ENCODE results near the gene F11R. TPM values are rescaled to one million over a fixed set of nuclear protein-coding genes. Genes with fewer than 3 reads are reported as not detected.

Gene F11R
- total RNA-seq, 6 experiments from 2014 or later: 48.3 to 119 (median 65.3) TPM

GRCh38 chr1:161012420-161012819 lies 8.5 kb downstream of the F11R start:
- ATAC-seq: no peak
- DNase-seq: no peak
- intact Hi-C loops (cut with DNase I): no loop called here
- TF ChIP-seq POLR2A (IDR thresholded peaks at IDR 0.05): no peak
- Histone ChIP-seq H3K27ac (peak overlapping the region; percentile 96 to 100 (median 98)), H3K4me1 (peaks cover 0 to 64% (median 25%) of the 10 kb centered on the region in 4 donors), H3K9me3 (no peaks in the 10 kb centered on the region), H3K4me3 (no peak overlapping the region), H3K27me3 (no peaks in the 10 kb centered on the region), H3K36me3 (no peaks in the 10 kb centered on the region)
- WGBS (ENCODE audit: insufficient coverage, low coverage, low lambda C conversion rate, missing lambda C conversion rate): 52% methylated on average over 3 of the region's 3 CpGs

DNA sequence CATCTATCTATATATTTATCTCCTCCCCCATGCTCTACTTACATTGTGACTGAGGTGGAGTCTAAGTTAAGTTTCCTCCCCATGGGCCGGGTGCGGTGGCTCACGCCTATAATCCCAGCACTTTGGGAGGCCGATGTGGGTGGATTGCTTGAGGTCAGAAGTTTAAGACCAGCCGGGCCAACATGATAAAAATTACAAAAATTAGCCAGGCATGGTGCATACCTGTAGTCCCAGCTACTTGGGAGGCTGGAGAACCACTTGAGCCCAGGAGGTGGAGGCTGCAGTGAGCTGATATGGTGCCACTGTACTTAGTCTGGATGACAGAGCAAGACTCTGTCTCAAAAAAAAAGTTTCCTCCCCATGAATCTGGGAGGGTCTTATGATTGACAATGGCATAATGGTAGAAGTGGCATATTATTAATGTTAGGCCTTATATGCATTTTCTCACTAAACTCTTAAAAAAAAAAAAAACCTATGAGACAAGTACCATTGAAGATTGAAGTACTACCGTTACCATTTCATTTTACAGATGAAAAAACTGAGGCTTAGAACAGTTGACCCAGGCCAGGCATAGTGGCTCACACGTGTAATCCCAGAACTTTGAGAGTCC lies 11.2 kb downstream of the F11R start:
- Histone ChIP-seq H3K4me1 (peaks cover 0 to 40% (median 18%) of the 10 kb centered on the region in 4 donors), H3K36me3 (no peaks in the 10 kb centered on the region), H3K9me3 (no peaks in the 10 kb centered on the region), H3K27ac (peak overlapping the region in 1 of 3 donors; percentile 2), H3K4me3 (no peak overlapping the region), H3K27me3 (no peaks in the 10 kb centered on the region)
- WGBS (ENCODE audit: insufficient coverage, low coverage, low lambda C conversion rate, missing lambda C conversion rate): 88% methylated on average over 7 of the region's 7 CpGs
- ATAC-seq (no peak), DNase-seq (no peak)
- TF ChIP-seq, protein P1, sequence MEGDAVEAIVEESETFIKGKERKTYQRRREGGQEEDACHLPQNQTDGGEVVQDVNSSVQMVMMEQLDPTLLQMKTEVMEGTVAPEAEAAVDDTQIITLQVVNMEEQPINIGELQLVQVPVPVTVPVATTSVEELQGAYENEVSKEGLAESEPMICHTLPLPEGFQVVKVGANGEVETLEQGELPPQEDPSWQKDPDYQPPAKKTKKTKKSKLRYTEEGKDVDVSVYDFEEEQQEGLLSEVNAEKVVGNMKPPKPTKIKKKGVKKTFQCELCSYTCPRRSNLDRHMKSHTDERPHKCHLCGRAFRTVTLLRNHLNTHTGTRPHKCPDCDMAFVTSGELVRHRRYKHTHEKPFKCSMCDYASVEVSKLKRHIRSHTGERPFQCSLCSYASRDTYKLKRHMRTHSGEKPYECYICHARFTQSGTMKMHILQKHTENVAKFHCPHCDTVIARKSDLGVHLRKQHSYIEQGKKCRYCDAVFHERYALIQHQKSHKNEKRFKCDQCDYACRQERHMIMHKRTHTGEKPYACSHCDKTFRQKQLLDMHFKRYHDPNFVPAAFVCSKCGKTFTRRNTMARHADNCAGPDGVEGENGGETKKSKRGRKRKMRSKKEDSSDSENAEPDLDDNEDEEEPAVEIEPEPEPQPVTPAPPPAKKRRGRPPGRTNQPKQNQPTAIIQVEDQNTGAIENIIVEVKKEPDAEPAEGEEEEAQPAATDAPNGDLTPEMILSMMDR (IDR thresholded peaks at IDR 0.05): no peak
- no peak for TF ChIP-seq POLR2A (IDR thresholded peaks at IDR 0.05)
- intact Hi-C loops (cut with DNase I): no loop called here

DNA sequence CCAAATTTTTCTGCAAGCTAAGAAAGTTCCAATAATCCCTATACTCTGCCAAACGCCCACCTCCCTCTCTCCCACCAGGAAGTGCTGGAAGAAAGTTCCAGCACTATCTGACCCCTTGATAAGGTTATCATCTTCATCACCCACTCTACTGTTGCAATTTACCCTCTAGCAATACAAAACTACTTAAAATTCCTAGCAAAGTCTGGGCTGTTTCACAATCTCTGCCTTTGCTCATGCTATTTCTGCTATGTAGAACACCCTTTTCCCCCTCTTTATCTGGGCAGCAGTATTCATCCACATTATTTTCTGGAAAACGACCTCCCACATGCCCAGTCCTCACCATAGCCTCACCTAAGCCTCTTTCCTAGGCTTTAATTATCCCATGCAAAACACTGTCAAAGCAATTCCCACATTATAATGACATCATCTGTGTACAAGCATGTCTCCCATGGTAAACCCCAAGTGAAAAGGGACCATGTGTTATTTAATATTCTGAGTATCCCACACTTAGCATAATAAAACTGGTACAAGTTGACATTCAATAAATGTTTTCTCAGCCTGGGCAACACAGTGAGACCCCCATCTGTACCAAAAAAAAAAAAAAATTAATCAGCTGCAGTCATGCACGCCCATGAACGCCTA lies 12.0 kb downstream of the F11R start:
- WGBS (ENCODE audit: insufficient coverage, low coverage, low lambda C conversion rate, missing lambda C conversion rate): 53% methylated on average over 4 of the region's 4 CpGs

GRCh38 chr1:161007369-161007768 lies 13.6 kb downstream of the F11R start:
- no peak overlapping the region for H3K4me3 ChIP-seq
- no peaks in the 10 kb centered on the region for H3K36me3 ChIP-seq

More for the DNA sequence above, 12.0 kb downstream of the F11R start:
- Histone ChIP-seq H3K4me3 (no peak overlapping the region), H3K4me1 (peaks cover 0 to 33% (median 15%) of the 10 kb centered on the region in 4 donors), H3K36me3 (no peaks in the 10 kb centered on the region), H3K27me3 (no peaks in the 10 kb centered on the region), H3K9me3 (no peaks in the 10 kb centered on the region), H3K27ac (peak overlapping the region in 2 of 3 donors; percentile 2 to 10)
- TF ChIP-seq POLR2A (IDR thresholded peaks at IDR 0.05): no peak
- TF ChIP-seq, protein P1 (IDR thresholded peaks at IDR 0.05): no peak
- peak in 1 of 4 donors; percentile 1 for ATAC-seq
- no peak for DNase-seq
- intact Hi-C loops (cut with DNase I): no loop called here

More at GRCh38 chr1:161007369-161007768, 13.6 kb downstream of the F11R start:
- H3K27me3 ChIP-seq: no peaks in the 10 kb centered on the region
- H3K27ac ChIP-seq: no peak overlapping the region
- no peak for DNase-seq
- peaks cover 0 to 30% (median 9%) of the 10 kb centered on the region in 4 donors for H3K4me1 ChIP-seq
- intact Hi-C loops (cut with DNase I): no loop called here
- no peak for ATAC-seq
- 92% methylated on average over 2 of the region's 2 CpGs for WGBS (ENCODE audit: insufficient coverage, low coverage, low lambda C conversion rate, missing lambda C conversion rate)
- TF ChIP-seq, protein P1 (IDR thresholded peaks at IDR 0.05): no peak
- no peak for TF ChIP-seq POLR2A (IDR thresholded peaks at IDR 0.05)
- no peaks in the 10 kb centered on the region for H3K9me3 ChIP-seq

Data from right lobe of liver (tissue), 6 donors.